Mucosa of descending colon (tissue), 3 donors: ENCODE measurements around the gene CORO2A. TPM values are rescaled to one million over a fixed set of nuclear protein-coding genes. Genes with fewer than 3 reads are reported as not detected.
A peak's percentile ranks its signal among the peaks of the same experiment; 100 is the strongest.

Experiments
- ATAC-seq: fragments of 200-7000 bp; cut with Tn5 transposase; one replicate; pipeline ENCODE4 v1.9.1; 2020; ENCODE audit warnings: mild to moderate bottlenecking, moderate library complexity
- DNase-seq, 3 donors: peaks; one replicate each; pipeline ENCODE4 v3.0.0-alpha.2; 2020
- H3K36me3 ChIP-seq: fragments of 200-600 bp; one replicate; pipeline ENCODE4 v1.8.0; 2021; ENCODE audit warnings: low read depth, mild to moderate bottlenecking
- H3K4me1 ChIP-seq: fragments of 200-600 bp; one replicate; pipeline ENCODE4 v1.8.0; 2021; ENCODE audit warnings: low read depth, mild to moderate bottlenecking
- H3K4me3 ChIP-seq: fragments of 200-600 bp; one replicate; pipeline ENCODE4 v1.8.0; 2021; ENCODE audit warnings: mild to moderate bottlenecking
- H3K9me3 ChIP-seq: fragments of 200-600 bp; one replicate; pipeline ENCODE4 v1.8.0; 2021; ENCODE audit warnings: mild to moderate bottlenecking
- CTCF ChIP-seq: fragments of 200-600 bp; IDR thresholded peaks from one replicate; pipeline ENCODE4 v1.8.0; 2022; ENCODE audit warnings: antibody characterized with exemption, mild to moderate bottlenecking
- intact Hi-C, 2 donors: fragments of 100-400 bp; cut with DNase I in 1 of 2; cut with micrococcal nuclease in 1 of 2; formaldehyde crosslinking; loops; one replicate each; pipeline versions ENCODE4 v1.11.0 to v1.11.1; 2022; cut with DNase I, micrococcal nuclease
- total RNA-seq, 3 donors: library from RNA; stranded (reverse); fragmentation: NEBNext Ultra II Directional in 2 of 3; extraction: Animal tissue kit (Norgen Biotek cat#: 25700) in 2 of 3; gene quantifications; one replicate each; pipeline versions ENCODE4 v1.2.1 to v1.2.4, GENCODE V29; 2021 to 2023
- donor health status: DM: no; HTN: no; CAD: no; lungs with moderate emphysema.
- donor health status: DM: no; HTN: no; CAD: no.
- donor health status: DM: no; HTN: yes; CAD: no.

CORO2A gene
- total RNA-seq, 3 donors from 2014 or later, result 25.8 to 56.1 (median 45.0) TPM

DNA sequence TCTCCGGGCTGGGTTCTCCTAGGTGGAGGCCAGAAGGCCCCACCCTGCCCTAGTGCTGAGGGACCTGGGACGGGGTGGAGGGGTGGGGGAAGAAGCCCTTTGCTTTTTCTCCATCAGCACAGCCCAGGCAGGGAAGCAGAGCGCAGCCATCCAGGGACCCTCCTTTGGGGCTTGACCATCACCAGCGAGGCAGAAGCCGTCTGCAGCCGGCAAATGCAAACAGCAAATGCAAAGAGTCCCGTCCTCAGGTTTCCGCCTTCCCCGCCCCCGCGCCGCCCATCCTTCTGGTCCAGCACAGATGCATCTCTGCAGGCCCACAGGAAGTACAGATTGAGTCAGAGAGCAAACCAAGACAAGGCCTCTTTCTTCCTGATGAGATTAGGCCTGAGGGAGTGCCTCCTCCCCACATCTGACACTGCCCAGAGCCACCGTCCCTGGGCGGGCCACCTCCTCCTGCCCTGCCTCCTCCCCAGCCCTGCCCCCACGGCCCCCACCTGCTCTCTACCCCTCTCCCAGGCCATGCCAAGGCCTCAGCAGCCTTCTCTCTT lies 23.4 kb downstream of the CORO2A start:
- TF ChIP-seq CTCF, result no peak
- peak; percentile 91 for ATAC-seq

GRCh38 chr9:98168153-98168780 lies 24.2 kb downstream of the CORO2A start:
- Histone ChIP-seq H3K9me3 (no peaks in the 10 kb centered on the region), H3K4me3 (no peak overlapping the region), H3K4me1 (peaks cover 15% of the 10 kb centered on the region), H3K36me3 (no peaks in the 10 kb centered on the region)
- no peak for ATAC-seq
- TF ChIP-seq CTCF, result no peak
- peak in 1 of 3 donors; percentile 1 for DNase-seq
- intact Hi-C loops, result no loop called here

More for the DNA sequence above, 23.4 kb downstream of the CORO2A start:
- H3K36me3 ChIP-seq, result no peaks in the 10 kb centered on the region
- no peaks in the 10 kb centered on the region for H3K9me3 ChIP-seq
- DNase-seq, result peak; percentile 53 to 76 (median 67)
- H3K4me1 ChIP-seq, result peaks cover 12% of the 10 kb centered on the region
- intact Hi-C loops, result no loop called here
- no peak overlapping the region for H3K4me3 ChIP-seq

DNA sequence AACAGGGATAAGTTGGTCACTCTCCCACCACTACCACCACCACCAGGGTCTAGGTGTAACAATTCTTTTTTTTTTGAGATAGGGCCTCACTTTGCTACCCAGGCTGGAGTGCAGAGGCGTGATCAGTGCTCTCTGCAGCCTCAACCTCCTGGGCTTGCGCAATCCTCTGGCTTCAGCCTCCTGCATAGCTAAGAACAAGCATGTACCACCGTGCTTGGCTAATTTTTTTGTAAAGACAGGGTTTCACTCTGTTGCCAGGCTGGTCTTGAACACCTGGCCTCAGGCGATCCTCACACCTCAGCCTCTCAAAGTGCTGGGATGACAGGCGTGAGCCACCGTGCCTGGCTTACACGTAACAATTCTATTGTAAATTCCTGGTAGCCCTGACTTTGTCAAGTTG lies 27.5 kb downstream of the CORO2A start:
- no peaks in the 10 kb centered on the region for H3K9me3 ChIP-seq
- H3K4me3 ChIP-seq, result no peak overlapping the region
- TF ChIP-seq CTCF, result no peak
- ATAC-seq (no peak), DNase-seq (peak in 1 of 3 donors; percentile 9)
- H3K36me3 ChIP-seq, result no peaks in the 10 kb centered on the region
- peaks cover 18% of the 10 kb centered on the region for H3K4me1 ChIP-seq
- intact Hi-C loops, result no loop called here

DNA sequence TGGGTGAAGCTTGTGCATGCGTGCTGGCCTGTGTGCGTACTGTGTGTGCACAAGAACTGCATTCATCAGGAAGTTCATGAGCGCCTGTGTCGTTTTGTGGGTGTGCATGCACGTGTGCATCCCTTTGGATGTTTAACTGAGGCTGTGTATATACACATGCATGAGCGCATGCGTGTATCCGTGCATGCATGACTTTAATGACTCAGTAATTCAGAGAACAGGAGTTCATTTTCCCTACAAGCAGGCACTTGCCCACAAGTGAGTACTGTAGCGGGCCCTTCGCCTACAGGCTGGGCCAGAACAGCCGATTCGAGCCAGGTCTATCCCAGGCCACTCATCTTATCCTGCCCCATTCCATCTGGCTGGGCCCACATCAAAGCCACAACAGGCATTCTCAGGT lies 29.8 kb downstream of the CORO2A start:
- H3K4me1 ChIP-seq, result peaks cover 13% of the 10 kb centered on the region
- intact Hi-C loops, result no loop called here

DNA sequence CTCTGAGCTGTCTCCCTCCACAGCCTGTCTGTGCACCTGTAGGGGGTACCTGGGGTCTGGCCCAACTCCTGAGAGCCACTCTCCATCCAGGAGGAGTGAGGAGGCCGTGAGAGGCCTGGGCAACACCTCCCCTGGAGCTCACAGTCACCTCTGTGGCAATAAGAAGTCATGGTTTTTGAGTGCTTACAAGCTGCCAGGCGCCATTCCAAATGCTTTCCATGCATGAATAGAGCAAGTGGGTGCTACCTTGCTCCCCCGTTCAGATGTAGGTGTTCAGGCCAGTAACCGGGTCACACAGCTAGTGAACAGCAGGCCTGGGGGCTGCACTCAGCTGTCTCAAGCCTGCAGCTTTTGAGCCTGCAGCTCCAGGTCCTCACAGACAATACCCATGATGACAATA lies 30.6 kb downstream of the CORO2A start:
- H3K9me3 ChIP-seq, result no peaks in the 10 kb centered on the region
- TF ChIP-seq CTCF, result no peak
- DNase-seq (peak in 1 of 3 donors; percentile 25), ATAC-seq (no peak)
- H3K4me3 ChIP-seq, result no peak overlapping the region
- H3K36me3 ChIP-seq, result no peaks in the 10 kb centered on the region
- intact Hi-C loops, result no loop called here
- peaks cover 13% of the 10 kb centered on the region for H3K4me1 ChIP-seq

More for the DNA sequence above, 29.8 kb downstream of the CORO2A start:
- DNase-seq (peak in 1 of 3 donors; percentile 26), ATAC-seq (no peak)
- no peaks in the 10 kb centered on the region for H3K36me3 ChIP-seq
- no peak for TF ChIP-seq CTCF
- H3K9me3 ChIP-seq, result no peaks in the 10 kb centered on the region
- H3K4me3 ChIP-seq, result no peak overlapping the region
